Neural progenitor cell (in vitro differentiated cells): ENCODE results near the gene KLC1.

ENCODE experiments used
- CTCF ChIP-seq: fragments of 200-600 bp; sonication (generic); IDR thresholded peaks from 2 replicates; pipeline ENCODE4 v1.5.1; 2017; ENCODE audit warnings: antibody characterized with exemption, mild to moderate bottlenecking
- EZH2 ChIP-seq: fragments of 200-600 bp; sonication (generic); IDR thresholded peaks from 2 replicates; pipeline ENCODE4 v1.6.1; 2017; ENCODE audit warnings: antibody characterized with exemption, mild to moderate bottlenecking, moderate library complexity
- EZH2phosphoT487 ChIP-seq: fragments of 200-600 bp; sonication (generic); IDR thresholded peaks from 2 replicates; pipeline ENCODE4 v1.6.1; 2017; ENCODE audit warnings: antibody characterized with exemption

- TF ChIP-seq CTCF = no peak
- TF ChIP-seq EZH2 = no peak
- TF ChIP-seq EZH2phosphoT487 = no peak
Observed at GRCh38 chr14:103696070-103696402, 67.0 kb downstream of the KLC1 start.
